Cardiac muscle cell (in vitro differentiated cells and primary cell): ENCODE data around the gene RTTN. TPM values are rescaled to one million over a fixed set of nuclear protein-coding genes. Genes with fewer than 3 reads are reported as not detected.

Source experiments
- DNase-seq, 2 donors: peaks; one replicate each; pipeline versions ENCODE4 v3.0.0 to v3.0.0-alpha.2; 2010 to 2017; ENCODE audit warnings: low read depth in 1 of 2, low spot score in 1 of 2
- H3K27ac ChIP-seq: fragments of 200-600 bp; sonication (generic); 2 replicates; pipeline ENCODE4 v1.5.1; 2016
- H3K27me3 ChIP-seq: fragments of 200-600 bp; sonication (generic); 2 replicates; pipeline ENCODE4 v1.6.0; 2016; ENCODE audit warnings: control low read depth
- H3K36me3 ChIP-seq: fragments of 200-600 bp; sonication (generic); 2 replicates; pipeline ENCODE4 v1.5.1; 2016; ENCODE audit warnings: control low read depth
- H3K4me1 ChIP-seq: fragments of 200-600 bp; sonication (generic); 2 replicates; pipeline ENCODE4 v1.8.1; 2017; ENCODE audit warnings: low read depth, mild to moderate bottlenecking, mixed run types
- H3K4me3 ChIP-seq: fragments of 200-600 bp; sonication (generic); 2 replicates; pipeline ENCODE4 v1.5.1; 2016; ENCODE audit warnings: mild to moderate bottlenecking
- H3K9me3 ChIP-seq: fragments of 200-600 bp; sonication (generic); 2 replicates; pipeline ENCODE4 v1.5.1; 2017; ENCODE audit warnings: low read depth, mild to moderate bottlenecking, control low read depth
- CTCF ChIP-seq: IDR thresholded peaks from 2 replicates; pipeline ENCODE4 v1.5.1; 2012; ENCODE audit warnings: low read depth, mild to moderate bottlenecking, low read length
- polyA plus RNA-seq: library from polyadenylated mRNA; unstranded; fragments of >200 nt; fragmentation: Nextera tagmentation; extraction: Ambion mirVana; gene quantifications from 2 replicates; pipeline ENCODE4 v1.2.1, GENCODE V29; 2016
- total RNA-seq: library from RNA; depleted of rRNA; stranded (reverse); fragments of >200 nt; gene quantifications from 2 replicates; pipeline ENCODE4 v1.2.3, GENCODE V29; 2016

Gene RTTN
- total and polyA plus RNA-seq, 2 experiments from 2014 or later, result 4.7 to 21.7 TPM

GRCh38 chr18:70229639-70230038 is 24.2 kb upstream of the RTTN start:
- DNase-seq, result no peak
- H3K9me3 ChIP-seq, result no peaks in the 10 kb centered on the region
- no peak overlapping the region for H3K4me3 ChIP-seq
- no peak for TF ChIP-seq CTCF
- no peaks in the 10 kb centered on the region for H3K36me3 ChIP-seq
- no peaks in the 10 kb centered on the region for H3K27me3 ChIP-seq
- H3K27ac ChIP-seq, result no peak overlapping the region
- H3K4me1 ChIP-seq, result no peaks in the 10 kb centered on the region

GRCh38 chr18:70228536-70228935 is 23.0 kb upstream of the RTTN start:
- DNase-seq, result no peak
- Histone ChIP-seq H3K4me3 (no peak overlapping the region), H3K4me1 (no peaks in the 10 kb centered on the region), H3K27me3 (no peaks in the 10 kb centered on the region), H3K9me3 (no peaks in the 10 kb centered on the region), H3K36me3 (no peaks in the 10 kb centered on the region), H3K27ac (no peak overlapping the region)
- TF ChIP-seq CTCF, result no peak

GRCh38 chr18:70227438-70227837 is 22.0 kb upstream of the RTTN start:
- H3K27me3 ChIP-seq, result no peaks in the 10 kb centered on the region

GRCh38 chr18:70221915-70222278 is 16.4 kb upstream of the RTTN start:
- Histone ChIP-seq H3K27ac (no peak overlapping the region), H3K9me3 (no peaks in the 10 kb centered on the region), H3K4me3 (no peak overlapping the region), H3K27me3 (no peaks in the 10 kb centered on the region), H3K36me3 (no peaks in the 10 kb centered on the region), H3K4me1 (no peaks in the 10 kb centered on the region)
- no peak for DNase-seq
- TF ChIP-seq CTCF, result no peak

More at GRCh38 chr18:70227438-70227837, 22.0 kb upstream of the RTTN start:
- Histone ChIP-seq H3K9me3 (no peaks in the 10 kb centered on the region), H3K36me3 (no peaks in the 10 kb centered on the region), H3K27ac (no peak overlapping the region), H3K4me3 (no peak overlapping the region), H3K4me1 (no peaks in the 10 kb centered on the region)
- no peak for DNase-seq
- no peak for TF ChIP-seq CTCF

- Histone ChIP-seq H3K4me1 (no peaks in the 10 kb centered on the region), H3K9me3 (no peaks in the 10 kb centered on the region), H3K36me3 (no peaks in the 10 kb centered on the region), H3K4me3 (no peak overlapping the region), H3K27ac (no peak overlapping the region), H3K27me3 (no peaks in the 10 kb centered on the region)
- TF ChIP-seq CTCF, result no peak
- no peak for DNase-seq
Observed at GRCh38 chr18:70221156-70221914, 15.8 kb upstream of the RTTN start.
